OCI-LY7 (cell line): ENCODE data around the gene MAPKAPK3. TPM values are rescaled to one million over a fixed set of nuclear protein-coding genes. Genes with fewer than 3 reads are reported as not detected.

ENCODE experiments used
- BruUV-seq: library from RNA; stranded (reverse); fragments of 400-500 nt; replicated peaks from 2 replicates; lab custom pipeline; 2021; lab: Mats Ljungman, UMichigan
- CTCF ChIA-PET: fragments of 300-600 bp; sonication (Branson Sonifier 250); formaldehyde crosslinking; loops from one replicate; lab custom pipeline; 2022; ENCODE audit warnings: antibody characterized with exemption; ENCODE audit not compliant: unreplicated experiment; lab: Charles Lee
- POLR2A ChIA-PET: fragments of 300-600 bp; sonication (Branson Sonifier 250); formaldehyde crosslinking; loops from one replicate; lab custom pipeline; 2022; ENCODE audit warnings: antibody characterized with exemption; lab: Charles Lee
- DNase-seq: peaks from one replicate; pipeline ENCODE4 v3.0.0-alpha.2; 2015; ENCODE audit warnings: low spot score
- H2AFZ ChIP-seq: fragments of 200-600 bp; sonication (generic), shearing (Covaris generic); 2 replicates; pipeline ENCODE4 v1.6.1; 2014; ENCODE audit warnings: mild to moderate bottlenecking, antibody characterized with exemption, low read length, moderate library complexity
- H3K27ac ChIP-seq: fragments of 200-600 bp; sonication (generic); 2 replicates; pipeline ENCODE4 v1.5.1; 2014; ENCODE audit warnings: mixed run types, low read depth, mild to moderate bottlenecking, moderate library complexity, low read length, inconsistent platforms; ENCODE audit not compliant: poor library complexity, severe bottlenecking
- H3K36me3 ChIP-seq: fragments of 200-600 bp; sonication (generic); 2 replicates; pipeline ENCODE4 v1.6.1; 2014; ENCODE audit warnings: mild to moderate bottlenecking, antibody characterized with exemption, low read length, moderate library complexity, mixed read lengths; ENCODE audit not compliant: insufficient read depth
- H3K4me1 ChIP-seq: fragments of 200-600 bp; sonication (generic); 2 replicates; pipeline ENCODE4 v1.5.1; 2014; ENCODE audit warnings: mild to moderate bottlenecking, low read length; ENCODE audit not compliant: insufficient read depth, poor library complexity, severe bottlenecking
- H3K4me2 ChIP-seq: fragments of 200-600 bp; sonication (generic); 2 replicates; pipeline ENCODE4 v1.6.1; 2014; ENCODE audit warnings: mild to moderate bottlenecking, low read length
- H3K4me3 ChIP-seq: fragments of 200-600 bp; sonication (generic); 2 replicates; pipeline ENCODE4 v1.5.1; 2014; ENCODE audit warnings: mild to moderate bottlenecking, low read depth, low read length; ENCODE audit not compliant: poor library complexity, severe bottlenecking
- H3K79me2 ChIP-seq: fragments of 200-600 bp; sonication (generic); 2 replicates; pipeline ENCODE4 v1.6.1; 2016; ENCODE audit warnings: low read depth, mild to moderate bottlenecking, low read length, moderate library complexity, mixed read lengths; ENCODE audit not compliant: insufficient read depth
- H3K9me2 ChIP-seq: fragments of 200-600 bp; sonication (generic); 2 replicates; pipeline ENCODE4 v1.6.1; 2016; ENCODE audit warnings: mild to moderate bottlenecking, low read length, mixed read lengths; ENCODE audit not compliant: insufficient read depth
- H3K9me3 ChIP-seq: fragments of 200-600 bp; sonication (generic); 2 replicates; pipeline ENCODE4 v1.6.1; 2014; ENCODE audit warnings: mild to moderate bottlenecking, mixed run types, low read length, mixed read lengths
- H4K20me1 ChIP-seq: fragments of 200-600 bp; sonication (generic); 2 replicates; pipeline ENCODE4 v1.6.1; 2014; ENCODE audit warnings: mild to moderate bottlenecking, antibody characterized with exemption, low read length, moderate library complexity, mixed read lengths; ENCODE audit not compliant: insufficient read depth
- CTCF ChIP-seq: fragments of 200-600 bp; sonication (generic); conservative IDR thresholded peaks from 2 replicates; pipeline ENCODE4 v1.5.1; 2014; ENCODE audit warnings: mild to moderate bottlenecking, antibody characterized with exemption, low read length, moderate library complexity, mixed read lengths
- EZH2phosphoT487 ChIP-seq: fragments of 200-600 bp; sonication (generic); IDR thresholded peaks from 2 replicates; pipeline ENCODE4 v1.6.1; 2018; ENCODE audit warnings: low read depth, borderline replicate concordance, mild to moderate bottlenecking, mixed run types, antibody characterized with exemption, low read length, moderate library complexity, mixed read lengths
- intact Hi-C: fragments of 100-400 bp; cut with micrococcal nuclease; formaldehyde crosslinking; loops from one replicate; pipeline ENCODE4 v1.10.0; 2022; ENCODE audit not compliant: unreplicated experiment
- total RNA-seq, 2 experiments: library from RNA; depleted of rRNA in 1 of 2; stranded (reverse); fragments of >200 nt in 1 of 2; shearing (Covaris generic) in 1 of 2; gene quantifications; 2 replicates each; pipeline ENCODE4 v1.2.3, GENCODE V29; 2014 to 2022

Gene MAPKAPK3
- total RNA-seq, 2 experiments from 2014 or later: 17.5 to 25.2 TPM

GRCh38 chr3:50622881-50623280 lies 5.9 kb downstream of the MAPKAPK3 start:
- ChIA-PET POLR2A (no interaction called here), CTCF (no interaction called here)
- TF ChIP-seq EZH2phosphoT487 (no peak), CTCF (no peak)
- Histone ChIP-seq H3K79me2 (no peaks in the 10 kb centered on the region), H4K20me1 (no peaks in the 10 kb centered on the region), H3K9me3 (no peaks in the 10 kb centered on the region), H3K4me3 (no peak overlapping the region), H3K36me3 (no peaks in the 10 kb centered on the region), H3K4me2 (no peak overlapping the region), H3K4me1 (peaks cover 17% of the 10 kb centered on the region), H3K9me2 (no peaks in the 10 kb centered on the region), H3K27ac (no peak overlapping the region), H2AFZ (no peak overlapping the region)
- no TSS peak for BruUV-seq
- no peak for DNase-seq
- intact Hi-C loops: no loop called here

GRCh38 chr3:50623840-50624474 lies 7.0 kb downstream of the MAPKAPK3 start:
- Histone ChIP-seq H3K36me3 (no peaks in the 10 kb centered on the region), H3K9me2 (no peaks in the 10 kb centered on the region), H3K27ac (no peak overlapping the region), H3K4me2 (no peak overlapping the region), H4K20me1 (no peaks in the 10 kb centered on the region; the same call in 1 of the 2 replicates), H3K79me2 (no peaks in the 10 kb centered on the region), H2AFZ (no peak overlapping the region), H3K4me3 (no peak overlapping the region), H3K4me1 (peaks cover 11% of the 10 kb centered on the region), H3K9me3 (no peaks in the 10 kb centered on the region)
- TF ChIP-seq EZH2phosphoT487: no peak
- no peak for TF ChIP-seq CTCF
- CTCF ChIA-PET: no interaction called here
- DNase-seq: peak; percentile 28
- BruUV-seq: no TSS peak
- POLR2A ChIA-PET: interaction anchor here (0.7 kb wide), 1 partner anchor 852 kb away, joined by 3 read pairs; no protein-coding TSS in a partner anchor
- intact Hi-C loops: no loop called here

- DNase-seq: no peak
- no TSS peak for BruUV-seq
- no peaks in the 10 kb centered on the region for H3K9me2 ChIP-seq
- CTCF ChIA-PET: no interaction called here
- TF ChIP-seq EZH2phosphoT487 (no peak), CTCF (no peak)
- H3K79me2 ChIP-seq: no peaks in the 10 kb centered on the region
- H2AFZ ChIP-seq: no peak overlapping the region
- no peaks in the 10 kb centered on the region for H3K9me3 ChIP-seq
- no peaks in the 10 kb centered on the region for H3K36me3 ChIP-seq
- H3K4me1 ChIP-seq: peaks cover 11% of the 10 kb centered on the region
- POLR2A ChIA-PET: no interaction called here
- H3K4me3 ChIP-seq: no peak overlapping the region
- intact Hi-C loops: no loop called here
- H3K4me2 ChIP-seq: no peak overlapping the region
- no peaks in the 10 kb centered on the region; the same call in 1 of the 2 replicates for H4K20me1 ChIP-seq
- no peak overlapping the region for H3K27ac ChIP-seq
Measured at GRCh38 chr3:50624634-50625033, 7.7 kb downstream of the MAPKAPK3 start.
